ENCODE data around the gene MB.
A peak's percentile ranks its signal among the peaks of the same experiment; 100 is the strongest.

The MB gene

DNA sequence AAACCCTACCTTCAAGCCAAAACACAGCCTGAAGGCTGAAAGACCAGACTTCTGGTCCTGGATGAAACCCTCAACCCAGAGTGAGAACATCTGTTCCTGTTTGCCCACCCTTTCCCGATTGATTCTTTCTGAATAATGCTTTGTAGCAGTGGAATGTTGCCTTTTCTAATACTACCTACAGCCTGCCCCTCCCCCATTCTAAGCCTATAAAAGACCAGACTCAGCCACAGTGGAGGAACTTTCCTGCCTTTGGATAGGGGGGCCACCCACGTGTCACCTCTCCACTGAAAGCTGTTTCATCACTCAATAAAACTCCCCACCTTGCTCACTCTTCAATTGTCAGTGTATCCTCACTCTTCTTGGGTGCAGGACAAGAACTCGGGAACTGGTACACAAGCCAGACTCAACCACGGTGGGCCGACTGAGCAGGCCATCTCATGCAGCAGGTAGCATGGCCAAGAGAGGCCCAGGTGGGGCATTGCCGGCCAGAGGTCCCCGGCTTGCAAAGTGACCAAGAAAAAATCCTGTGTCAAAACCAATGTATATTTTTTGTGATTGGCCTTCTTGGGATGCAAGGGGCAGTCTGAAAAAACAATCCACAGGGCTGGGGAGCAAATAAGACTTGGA is 24.5 kb upstream of the MB start:
- TF ChIP-seq POLR2AphosphoS5 (IDR thresholded peaks at IDR 0.05; ENCODE audit: low read depth, low read length) (no peak), POU2F2 (IDR thresholded peaks at IDR 0.05; ENCODE audit: low read depth, low read length) (no peak), POLR2A (IDR thresholded peaks at IDR 0.05; ENCODE audit: low read depth, low read length) (no peak), TAF1 (IDR thresholded peaks at IDR 0.05; ENCODE audit: low read depth, low read length) (no peak), PAX5 (IDR thresholded peaks at IDR 0.05; ENCODE audit: insufficient read depth, low read length, severe bottlenecking) (no peak)
- FAIRE-seq = no peak
- no peak for DNase-seq (ENCODE audit: insufficient read length, low spot score)

DNA sequence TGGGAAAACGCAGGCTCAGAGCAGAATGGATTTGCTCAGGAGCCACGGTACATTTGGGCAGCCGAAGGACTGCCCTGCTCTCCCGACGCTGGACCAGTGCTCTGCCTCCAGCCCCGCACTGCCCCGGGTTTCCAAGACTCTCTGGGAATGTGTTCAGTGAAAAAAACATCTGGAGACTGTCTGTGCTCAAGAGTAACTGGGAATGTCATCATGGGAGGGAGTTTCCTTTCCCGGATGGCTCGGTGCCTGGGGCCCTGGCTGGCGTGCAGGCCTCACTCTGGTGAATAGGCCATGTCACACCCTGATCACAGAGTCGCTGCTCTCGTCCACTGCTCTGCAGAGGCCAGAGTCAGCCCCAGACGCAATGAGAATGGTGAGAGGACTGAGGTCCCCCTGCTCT is 21.3 kb upstream of the MB start:
- FAIRE-seq (no peak), DNase-seq (ENCODE audit: insufficient read length, low spot score) (no peak)
- TF ChIP-seq POLR2A (IDR thresholded peaks at IDR 0.05; ENCODE audit: low read depth, low read length) (no peak), SPI1 (IDR thresholded peaks at IDR 0.05; ENCODE audit: low read depth, low read length) (no peak), POLR2AphosphoS5 (IDR thresholded peaks at IDR 0.05; ENCODE audit: low read depth, low read length) (no peak), PAX5 (IDR thresholded peaks at IDR 0.05; ENCODE audit: insufficient read depth, low read length, severe bottlenecking) (no peak), POU2F2 (IDR thresholded peaks at IDR 0.05; ENCODE audit: low read depth, low read length) (no peak), TAF1 (IDR thresholded peaks at IDR 0.05; ENCODE audit: low read depth, low read length) (no peak)

DNA sequence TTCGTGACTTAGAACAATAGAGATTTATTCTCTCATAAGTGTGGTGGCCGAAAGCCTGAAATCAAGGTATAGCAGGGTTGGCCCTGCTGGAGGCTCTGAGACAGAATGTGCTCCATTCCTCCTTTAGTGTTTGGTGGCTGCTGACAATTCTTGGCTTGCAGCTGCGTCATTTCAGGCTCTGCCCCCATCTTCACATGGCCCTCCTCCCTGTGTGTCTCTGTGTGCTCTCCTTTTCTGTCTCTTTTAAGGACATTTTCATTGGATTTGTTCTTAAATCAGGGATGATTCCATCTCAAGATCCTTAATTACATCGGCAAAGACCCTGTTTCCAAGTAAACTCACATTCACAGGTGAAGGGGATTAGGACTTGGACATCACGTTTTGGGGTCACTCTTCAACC is 20.9 kb upstream of the MB start:
- FAIRE-seq = no peak
- TF ChIP-seq POLR2AphosphoS5 (IDR thresholded peaks at IDR 0.05; ENCODE audit: low read depth, low read length) (no peak), POU2F2 (IDR thresholded peaks at IDR 0.05; ENCODE audit: low read depth, low read length) (no peak), PAX5 (IDR thresholded peaks at IDR 0.05; ENCODE audit: insufficient read depth, low read length, severe bottlenecking) (no peak), TAF1 (IDR thresholded peaks at IDR 0.05; ENCODE audit: low read depth, low read length) (no peak), SPI1 (IDR thresholded peaks at IDR 0.05; ENCODE audit: low read depth, low read length) (no peak), POLR2A (IDR thresholded peaks at IDR 0.05; ENCODE audit: low read depth, low read length) (no peak)
- no peak for DNase-seq (ENCODE audit: insufficient read length, low spot score)

DNA sequence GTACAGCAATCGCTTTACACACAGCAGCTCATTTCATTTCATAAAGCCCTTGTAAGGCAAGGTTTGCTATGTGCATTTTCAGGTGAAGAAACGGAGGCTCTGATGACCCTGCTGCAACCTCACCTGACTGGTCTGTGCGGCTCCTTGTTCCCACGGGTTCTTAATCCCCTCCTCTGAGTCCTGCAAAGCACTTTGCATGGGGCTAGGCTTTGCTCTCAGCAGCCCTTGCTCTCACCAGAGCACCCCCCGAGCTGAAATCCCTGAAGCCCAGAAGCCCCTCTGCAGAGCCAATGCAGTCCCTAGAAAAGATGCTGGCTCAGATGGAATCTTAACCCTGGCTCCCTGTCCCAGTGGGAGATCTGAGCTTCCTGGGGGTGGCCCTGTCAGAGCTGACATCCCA is 20.1 kb upstream of the MB start:
- FAIRE-seq (no peak), DNase-seq (ENCODE audit: insufficient read length, low spot score) (no peak)
- TF ChIP-seq POU2F2 (IDR thresholded peaks at IDR 0.05; ENCODE audit: low read depth, low read length) (no peak), TAF1 (IDR thresholded peaks at IDR 0.05; ENCODE audit: low read depth, low read length) (no peak), SPI1 (IDR thresholded peaks at IDR 0.05; ENCODE audit: low read depth, low read length) (no peak), POLR2AphosphoS5 (IDR thresholded peaks at IDR 0.05; ENCODE audit: low read depth, low read length) (no peak), POLR2A (IDR thresholded peaks at IDR 0.05; ENCODE audit: low read depth, low read length) (no peak), PAX5 (IDR thresholded peaks at IDR 0.05; ENCODE audit: insufficient read depth, low read length, severe bottlenecking) (no peak)

DNA sequence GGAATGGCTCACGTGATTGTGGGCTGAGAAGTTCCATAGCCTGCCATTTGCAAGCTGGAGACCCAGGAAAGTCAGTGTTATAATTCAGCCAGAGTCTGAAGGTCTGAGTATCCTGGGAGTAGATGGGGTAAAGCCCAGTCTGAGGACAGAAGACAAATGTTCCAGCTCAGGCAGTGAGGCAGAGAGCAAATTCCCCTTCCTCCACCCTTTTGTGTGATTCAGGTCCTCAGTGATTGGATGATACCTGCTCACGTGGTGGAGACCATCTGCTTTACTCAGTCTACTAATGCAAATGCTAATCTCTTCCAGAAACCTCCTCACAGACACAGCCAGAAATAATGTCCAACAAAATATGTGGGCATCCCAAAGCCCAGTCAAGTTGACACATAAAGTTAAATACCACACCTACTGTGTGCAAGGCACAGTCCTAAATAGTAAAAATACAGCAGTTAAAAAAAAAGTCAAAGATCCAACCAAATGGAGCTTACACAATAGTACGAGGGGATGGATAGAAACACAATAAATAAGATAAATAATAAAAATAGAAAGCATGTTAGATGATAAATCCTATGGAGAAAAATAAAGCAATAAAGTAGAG is 17.9 kb upstream of the MB start:
- FAIRE-seq (peak; percentile 84), DNase-seq (ENCODE audit: insufficient read length, low spot score) (no peak)
- no peak for TF ChIP-seq TAF1 (IDR thresholded peaks at IDR 0.05; ENCODE audit: low read depth, low read length)
- no peak for TF ChIP-seq POLR2A (IDR thresholded peaks at IDR 0.05; ENCODE audit: low read depth, low read length)
- TF ChIP-seq PAX5 (IDR thresholded peaks at IDR 0.05; ENCODE audit: insufficient read depth, low read length, severe bottlenecking) = no peak
- TF ChIP-seq POLR2AphosphoS5 (IDR thresholded peaks at IDR 0.05; ENCODE audit: low read depth, low read length) = no peak
- TF ChIP-seq POU2F2 (IDR thresholded peaks at IDR 0.05; ENCODE audit: low read depth, low read length) = no peak
- no peak for TF ChIP-seq SPI1 (IDR thresholded peaks at IDR 0.05; ENCODE audit: low read depth, low read length)

DNA sequence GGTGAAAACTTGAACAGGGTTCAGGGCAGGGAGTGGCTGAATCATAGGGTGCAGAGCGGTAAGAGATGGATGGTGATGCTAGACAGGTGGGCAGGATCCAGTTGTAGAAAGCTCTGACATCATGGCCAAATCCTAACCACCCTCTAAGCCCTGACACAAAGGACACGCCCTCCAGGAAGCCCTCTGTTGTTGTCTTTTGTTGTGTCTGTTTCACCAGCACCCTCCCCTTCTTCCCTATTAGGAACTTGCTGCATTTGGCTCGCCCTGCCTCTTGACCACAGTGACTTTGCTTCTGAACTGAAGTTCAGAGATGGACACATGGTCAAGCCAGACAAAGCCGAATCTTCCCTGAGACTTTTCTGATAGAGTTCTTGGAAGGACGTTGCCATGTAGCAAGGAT is 16.9 kb upstream of the MB start:
- TF ChIP-seq POU2F2 (IDR thresholded peaks at IDR 0.05; ENCODE audit: low read depth, low read length) (no peak), POLR2A (IDR thresholded peaks at IDR 0.05; ENCODE audit: low read depth, low read length) (no peak), TAF1 (IDR thresholded peaks at IDR 0.05; ENCODE audit: low read depth, low read length) (no peak)
- FAIRE-seq (peak; percentile 5), DNase-seq (ENCODE audit: insufficient read length, low spot score) (no peak)

DNA sequence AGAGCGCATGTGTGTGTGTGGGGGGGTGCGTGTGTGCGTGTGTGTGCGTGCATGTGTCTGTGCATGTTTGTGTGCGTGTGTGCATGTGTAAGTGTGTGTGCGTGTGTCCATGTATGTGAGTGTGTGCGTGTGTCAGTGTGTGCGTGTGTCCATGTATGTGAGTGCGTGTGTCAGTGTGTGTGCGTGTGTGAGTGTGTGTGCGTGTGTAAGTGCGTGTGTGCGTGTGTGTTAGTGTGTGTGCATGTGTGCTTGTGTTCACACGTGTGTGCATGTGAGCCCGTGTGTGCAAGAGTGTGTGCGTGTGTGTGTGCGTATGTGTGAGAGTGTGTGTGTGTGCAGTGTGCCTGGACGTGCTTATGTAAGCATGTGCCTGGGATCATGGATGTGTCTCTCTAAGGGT is 16.4 kb upstream of the MB start:
- FAIRE-seq (peak; percentile 88), DNase-seq (ENCODE audit: insufficient read length, low spot score) (no peak)
- TF ChIP-seq POLR2AphosphoS5 (IDR thresholded peaks at IDR 0.05; ENCODE audit: low read depth, low read length) (no peak), POU2F2 (IDR thresholded peaks at IDR 0.05; ENCODE audit: low read depth, low read length) (0 out of 2 replicates have a peak, but pooled peaks have one; percentile 19)

DNA sequence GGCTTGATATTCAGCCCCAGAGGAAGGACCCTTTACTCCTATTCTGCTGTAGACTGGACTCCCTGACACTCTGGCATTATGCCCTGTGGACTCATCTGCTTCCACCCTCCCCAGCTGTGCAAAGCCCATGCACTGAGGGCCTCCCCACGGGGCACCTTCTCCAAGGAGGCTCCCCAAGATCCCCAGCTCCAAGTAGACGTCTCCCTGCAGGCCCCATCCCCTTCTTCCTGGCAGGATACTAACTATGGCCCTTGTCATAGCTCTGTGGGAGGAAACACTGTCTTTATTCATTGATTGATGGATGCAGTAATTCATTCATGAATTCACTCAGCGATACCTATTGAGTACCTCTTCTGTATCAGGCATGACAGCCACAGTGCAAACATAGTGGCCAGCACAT is 15.8 kb upstream of the MB start:
- TF ChIP-seq SPI1 (IDR thresholded peaks at IDR 0.05; ENCODE audit: low read depth, low read length) (no peak), POU2F2 (IDR thresholded peaks at IDR 0.05; ENCODE audit: low read depth, low read length) (no peak), TAF1 (IDR thresholded peaks at IDR 0.05; ENCODE audit: low read depth, low read length) (no peak), PAX5 (IDR thresholded peaks at IDR 0.05; ENCODE audit: insufficient read depth, low read length, severe bottlenecking) (no peak), POLR2A (IDR thresholded peaks at IDR 0.05; ENCODE audit: low read depth, low read length) (no peak), POLR2AphosphoS5 (IDR thresholded peaks at IDR 0.05; ENCODE audit: low read depth, low read length) (no peak)
- DNase-seq (ENCODE audit: insufficient read length, low spot score) (no peak), FAIRE-seq (peak; percentile 43)

DNA sequence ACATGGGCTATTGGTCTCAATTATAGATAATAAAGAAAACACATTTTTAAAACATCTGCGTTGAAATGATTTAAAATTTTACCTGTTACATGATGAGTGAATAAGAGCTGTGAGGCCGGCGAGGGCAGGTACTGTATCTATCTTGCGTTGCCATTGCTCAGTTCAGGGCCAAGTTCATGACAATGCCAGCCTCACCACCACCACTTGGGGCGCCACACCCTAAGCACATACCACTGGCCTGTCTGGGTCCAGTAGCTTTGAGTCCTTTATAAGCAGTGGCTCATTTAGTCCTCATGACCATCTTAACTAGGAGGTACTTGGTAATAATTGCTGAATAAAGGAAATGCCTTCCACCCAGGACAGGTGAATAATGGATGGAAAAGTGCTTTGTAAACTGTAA is 14.5 kb upstream of the MB start:
- peak; percentile 37 for DNase-seq (ENCODE audit: insufficient read length, low spot score)
- FAIRE-seq = peak; percentile 80

DNA sequence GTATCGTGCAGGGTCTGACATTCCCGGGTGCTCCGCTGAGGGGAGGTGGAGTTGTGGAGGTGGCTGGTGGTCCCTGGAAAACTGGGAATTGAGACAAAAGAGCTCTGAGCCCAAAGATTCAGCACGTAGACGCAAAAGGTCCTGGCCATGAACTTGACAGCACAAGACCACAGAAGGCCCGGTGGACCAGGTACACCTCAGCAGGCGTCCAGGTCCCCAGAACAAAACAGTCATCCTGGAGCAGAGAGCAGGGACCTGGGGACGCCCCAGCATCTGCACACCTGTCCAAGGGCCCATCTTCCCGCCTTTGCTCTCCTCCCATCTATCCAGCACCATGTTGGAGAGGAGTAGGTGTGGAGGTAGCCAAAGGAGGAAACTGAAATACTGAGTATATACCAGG is 13.8 kb upstream of the MB start:
- FAIRE-seq (no peak), DNase-seq (ENCODE audit: insufficient read length, low spot score) (no peak)
- no peak for TF ChIP-seq POLR2A (IDR thresholded peaks at IDR 0.05; ENCODE audit: low read depth, low read length)
- no peak for TF ChIP-seq PAX5 (IDR thresholded peaks at IDR 0.05; ENCODE audit: insufficient read depth, low read length, severe bottlenecking)
- no peak for TF ChIP-seq SPI1 (IDR thresholded peaks at IDR 0.05; ENCODE audit: low read depth, low read length)
- no peak for TF ChIP-seq TAF1 (IDR thresholded peaks at IDR 0.05; ENCODE audit: low read depth, low read length)
- TF ChIP-seq POLR2AphosphoS5 (IDR thresholded peaks at IDR 0.05; ENCODE audit: low read depth, low read length) = no peak

More for the DNA sequence above, 14.5 kb upstream of the MB start:
- TF ChIP-seq PAX5 (IDR thresholded peaks at IDR 0.05; ENCODE audit: insufficient read depth, low read length, severe bottlenecking) (no peak), TAF1 (IDR thresholded peaks at IDR 0.05; ENCODE audit: low read depth, low read length) (no peak), POU2F2 (IDR thresholded peaks at IDR 0.05; ENCODE audit: low read depth, low read length) (no peak), POLR2A (IDR thresholded peaks at IDR 0.05; ENCODE audit: low read depth, low read length) (no peak), POLR2AphosphoS5 (IDR thresholded peaks at IDR 0.05; ENCODE audit: low read depth, low read length) (no peak)

Measured in GM12891 (cell line).